ENCODE results near the gene KCNJ1. TPM values are rescaled to one million over a fixed set of nuclear protein-coding genes. Genes with fewer than 3 reads are reported as not detected.

The KCNJ1 gene
- total RNA-seq, 4 donors from 2014 or later, result 0.10 to 0.88 (median 0.42) TPM; not detected in 1

GRCh38 chr11:128819198-128819597 is 47.9 kb downstream of the KCNJ1 start:
- 90 to 95% methylated on average over 8 of the region's 8 CpGs for WGBS, 2 donors
- no peak for DNase-seq (ENCODE audit: low spot score in 2 of 2)
- H3K4me3 ChIP-seq (ENCODE audit: low read depth, poor library complexity, severe bottlenecking), result no peak overlapping the region
- intact Hi-C loops (cut with DNase I; ENCODE audit: low total_unique reads), result no loop called here
- TF ChIP-seq POLR2A (IDR thresholded peaks at IDR 0.05), result no peak
- no peak for TF ChIP-seq CTCF (IDR thresholded peaks at IDR 0.05)

GRCh38 chr11:128814856-128815705 is 52.0 kb downstream of the KCNJ1 start:
- no peak overlapping the region for H3K4me3 ChIP-seq (ENCODE audit: low read depth, poor library complexity, severe bottlenecking)
- intact Hi-C loops (cut with DNase I; ENCODE audit: low total_unique reads), result no loop called here
- DNase-seq (ENCODE audit: low spot score in 2 of 2), result peak in 1 of 2 donors; percentile 51
- WGBS, 2 donors, result 32% methylated on average over 9 of the region's 9 CpGs
- TF ChIP-seq CTCF (IDR thresholded peaks at IDR 0.05), result no peak
- no peak for TF ChIP-seq POLR2A (IDR thresholded peaks at IDR 0.05)

GRCh38 chr11:128813729-128814128 is 53.4 kb downstream of the KCNJ1 start:
- no peak for DNase-seq (ENCODE audit: low spot score in 2 of 2)
- no peak overlapping the region for H3K4me3 ChIP-seq (ENCODE audit: low read depth, poor library complexity, severe bottlenecking)
- 89 to 94% methylated on average over 4 of the region's 4 CpGs for WGBS, 2 donors
- TF ChIP-seq CTCF (IDR thresholded peaks at IDR 0.05), result no peak
- intact Hi-C loops (cut with DNase I; ENCODE audit: low total_unique reads), result no loop called here

- intact Hi-C loops (cut with DNase I; ENCODE audit: low total_unique reads), result no loop called here
- 85 to 87% methylated on average over 8 of the region's 8 CpGs for WGBS, 2 donors
- no peak for DNase-seq (ENCODE audit: low spot score in 2 of 2)
These were observed 56.1 kb downstream of the KCNJ1 start for GRCh38 chr11:128810784-128811514.

GRCh38 chr11:128809128-128809527 is 58.0 kb downstream of the KCNJ1 start:
- TF ChIP-seq CTCF (IDR thresholded peaks at IDR 0.05) (no peak), POLR2A (IDR thresholded peaks at IDR 0.05) (no peak)
- 59 to 73% methylated on average over 6 of the region's 6 CpGs for WGBS, 2 donors
- DNase-seq (ENCODE audit: low spot score in 2 of 2), result no peak
- intact Hi-C loops (cut with DNase I; ENCODE audit: low total_unique reads), result no loop called here
- H3K4me3 ChIP-seq (ENCODE audit: low read depth, poor library complexity, severe bottlenecking), result no peak overlapping the region

More at GRCh38 chr11:128810784-128811514, 56.1 kb downstream of the KCNJ1 start:
- H3K4me3 ChIP-seq (ENCODE audit: low read depth, poor library complexity, severe bottlenecking), result no peak overlapping the region
- TF ChIP-seq POLR2A (IDR thresholded peaks at IDR 0.05) (no peak), CTCF (IDR thresholded peaks at IDR 0.05) (no peak)

Measured in lower leg skin (tissue), 4 donors.